Stromal cell of bone marrow (primary cell): ENCODE results near the gene CSTPP1.

ENCODE experiments used
- DNase-seq: peaks from one replicate; pipeline ENCODE4 v3.0.0-alpha.2; 2012; ENCODE audit warnings: low read depth

Gene CSTPP1

GRCh38 chr11:47136327-47136726 lies 199.8 kb downstream of the CSTPP1 start:
- DNase-seq = peak; percentile 24

DNA sequence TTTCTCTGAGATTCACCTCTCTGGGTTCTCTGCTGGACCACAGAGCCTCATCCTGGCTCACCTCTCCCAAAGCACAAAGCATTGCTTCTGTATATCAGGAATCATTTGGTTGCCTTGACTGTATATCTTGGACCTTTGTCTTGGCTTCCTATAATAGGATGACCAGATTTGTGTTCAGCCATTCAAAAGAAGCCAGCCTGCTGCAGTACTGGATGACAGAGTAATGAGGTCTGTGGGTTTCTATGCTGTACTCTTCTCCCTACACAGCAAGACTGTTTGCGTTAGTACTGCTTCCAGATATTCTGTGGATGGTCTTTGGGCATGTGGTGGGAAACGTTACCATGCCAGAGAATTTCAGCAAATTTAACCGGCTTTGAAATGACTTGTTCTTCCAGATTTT lies 200.4 kb downstream of the CSTPP1 start:
- DNase-seq = no peak

DNA sequence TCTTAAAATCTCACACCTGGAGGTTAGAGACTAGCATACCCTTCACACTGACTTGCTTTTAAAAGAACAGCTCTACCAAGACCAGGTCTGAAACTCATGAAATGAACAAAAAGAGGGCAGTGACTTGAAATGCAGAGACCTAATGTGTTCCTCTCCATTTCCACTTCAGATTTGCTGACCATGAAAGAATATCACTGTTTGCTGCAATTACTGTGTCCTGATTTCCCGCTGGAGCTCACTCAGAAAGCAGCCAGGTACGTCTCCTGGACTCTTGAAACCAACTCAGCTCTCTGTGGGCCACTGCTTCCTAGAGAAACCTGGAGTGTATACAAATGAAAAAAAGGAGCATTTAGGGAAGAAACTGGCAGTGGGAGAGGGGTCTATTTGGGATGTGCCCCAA lies 200.9 kb downstream of the CSTPP1 start:
- no peak for DNase-seq

DNA sequence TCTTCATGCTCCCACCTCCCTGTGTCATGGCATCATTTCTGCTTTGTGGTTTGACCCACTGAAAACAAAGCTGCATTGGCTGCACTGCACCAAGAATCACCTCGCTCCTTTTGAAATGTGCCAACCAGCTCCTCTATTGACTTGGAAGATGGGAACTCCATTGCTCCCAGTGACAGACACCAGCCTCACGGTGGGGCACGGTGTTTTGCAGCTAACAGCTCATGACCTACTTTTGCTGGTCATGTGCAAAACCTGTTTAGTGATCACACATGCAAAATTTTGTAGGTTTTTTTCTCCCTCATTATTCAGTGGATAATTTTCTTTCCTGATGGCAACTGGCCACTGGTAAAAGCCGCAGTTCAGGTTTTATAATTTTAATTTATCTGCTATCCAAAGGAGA lies 203.3 kb downstream of the CSTPP1 start:
- no peak for DNase-seq

- DNase-seq = no peak
These were observed 206.8 kb downstream of the CSTPP1 start for GRCh38 chr11:47143322-47143721.

GRCh38 chr11:47144541-47144940 lies 208.0 kb downstream of the CSTPP1 start:
- DNase-seq = no peak

DNA sequence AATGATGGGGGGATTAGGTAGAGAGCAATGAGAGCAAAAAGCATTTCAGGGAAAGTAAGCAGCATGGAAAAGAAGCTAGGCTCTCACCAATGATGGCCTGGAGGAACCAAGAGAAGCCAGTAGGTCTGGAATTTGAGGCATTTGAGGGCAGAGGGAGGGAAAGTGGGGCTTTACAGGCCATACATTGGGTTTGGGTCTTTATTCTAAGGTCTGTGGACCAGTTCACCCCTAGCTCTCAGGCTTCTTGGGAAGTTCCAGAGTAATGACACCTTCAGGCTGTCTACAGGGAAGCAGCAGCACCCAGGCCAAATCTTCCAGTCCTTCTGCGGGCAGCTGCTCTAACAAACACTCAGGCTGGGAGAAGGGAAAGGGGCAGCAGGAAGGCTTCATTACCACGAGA lies 210.7 kb downstream of the CSTPP1 start:
- DNase-seq = no peak

GRCh38 chr11:47147681-47148080 lies 211.1 kb downstream of the CSTPP1 start:
- DNase-seq = no peak

GRCh38 chr11:47148270-47148669 lies 211.7 kb downstream of the CSTPP1 start:
- DNase-seq = no peak

DNA sequence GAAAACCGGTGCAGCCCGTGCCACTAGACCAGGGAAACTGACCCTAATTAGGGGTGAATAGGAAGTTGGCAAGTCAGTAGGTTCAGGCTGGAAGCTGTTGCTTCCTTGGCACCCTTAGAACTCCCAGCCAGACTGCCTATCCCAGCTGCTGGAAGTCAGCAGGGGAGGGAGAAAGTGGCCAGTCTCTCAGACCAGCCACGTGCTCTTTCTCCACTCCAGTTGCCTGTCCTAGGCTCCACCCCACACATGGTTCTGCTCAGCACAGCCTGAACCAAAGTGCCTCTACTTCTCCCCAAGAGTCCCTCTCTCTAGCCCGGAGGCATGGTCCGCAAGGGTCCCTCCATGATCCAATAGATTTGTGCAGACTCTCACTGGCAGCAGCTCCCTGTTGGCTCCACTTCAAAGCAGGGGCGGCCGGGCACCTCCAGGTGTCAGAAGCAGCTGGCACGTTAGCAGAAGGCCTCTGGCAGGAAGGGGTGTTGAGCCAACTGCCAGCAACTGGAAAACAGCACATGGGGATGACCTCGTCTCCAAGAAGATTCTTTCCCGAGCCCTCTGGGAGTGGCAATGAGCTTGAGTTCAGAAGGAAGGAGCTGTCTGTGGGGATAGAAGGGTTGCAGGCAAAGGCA lies 212.5 kb downstream of the CSTPP1 start:
- no peak for DNase-seq

DNA sequence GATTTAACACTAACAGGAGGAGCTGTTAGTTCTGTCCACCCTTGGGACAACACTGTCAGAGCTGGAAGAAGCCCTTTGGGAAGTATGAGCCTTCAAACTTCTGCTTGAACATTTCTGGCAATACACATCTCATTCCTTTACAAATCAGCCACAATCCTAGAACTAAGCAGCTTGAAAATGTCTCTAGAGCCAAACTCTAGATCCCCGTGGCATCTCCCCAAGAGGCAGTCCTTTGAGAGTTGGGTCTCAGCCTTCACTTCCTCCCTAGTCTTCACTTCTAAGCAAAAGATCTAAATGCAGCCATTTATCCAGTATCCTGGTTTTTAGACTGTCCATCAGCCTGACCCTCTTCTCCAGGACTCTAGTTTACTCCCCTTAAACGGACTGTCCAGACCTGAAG lies 213.2 kb downstream of the CSTPP1 start:
- no peak for DNase-seq

DNA sequence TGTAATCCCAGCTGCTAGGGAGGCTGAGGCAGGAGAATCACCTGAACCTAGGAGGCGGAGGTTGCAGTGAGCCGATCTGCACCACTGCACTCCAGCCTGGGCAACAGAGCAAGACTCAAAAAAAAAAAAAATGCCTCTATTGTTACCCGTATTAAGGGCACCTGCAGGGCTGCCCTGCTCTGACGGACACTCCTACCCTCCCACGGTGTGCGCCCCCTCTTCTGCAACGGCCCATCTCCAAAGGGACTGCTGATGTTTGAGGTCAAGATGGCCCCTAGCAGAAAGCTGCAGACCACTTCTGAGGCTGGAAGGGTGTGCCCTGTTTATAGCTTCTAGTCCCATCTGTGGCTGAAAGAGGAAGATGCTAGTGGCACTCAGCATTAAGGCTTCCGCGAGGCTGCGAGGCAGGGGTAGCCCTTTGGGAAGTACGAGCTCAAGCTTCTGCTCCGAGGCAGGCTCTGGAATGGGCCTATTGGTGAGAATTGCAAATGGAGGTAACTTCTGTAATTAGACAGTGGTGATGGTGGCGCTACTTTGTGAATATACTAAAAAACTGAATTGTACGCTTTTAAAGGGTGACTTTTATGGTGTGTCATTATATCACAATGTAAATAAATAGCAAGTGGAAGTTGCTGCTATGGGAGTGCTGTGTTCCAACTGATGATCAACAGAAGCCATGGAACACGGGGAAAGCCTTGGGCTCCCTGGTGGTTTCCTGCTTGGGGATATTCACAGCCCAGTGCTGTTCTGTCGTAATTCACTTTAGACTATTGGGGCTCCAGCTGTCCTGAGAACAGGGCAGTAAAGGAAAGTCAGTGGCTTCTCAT lies 215.8 kb downstream of the CSTPP1 start:
- no peak for DNase-seq

GRCh38 chr11:47152953-47153950 lies 216.7 kb downstream of the CSTPP1 start:
- peak; percentile 63 for DNase-seq

GRCh38 chr11:47154616-47155570 lies 218.3 kb downstream of the CSTPP1 start:
- no peak for DNase-seq

DNA sequence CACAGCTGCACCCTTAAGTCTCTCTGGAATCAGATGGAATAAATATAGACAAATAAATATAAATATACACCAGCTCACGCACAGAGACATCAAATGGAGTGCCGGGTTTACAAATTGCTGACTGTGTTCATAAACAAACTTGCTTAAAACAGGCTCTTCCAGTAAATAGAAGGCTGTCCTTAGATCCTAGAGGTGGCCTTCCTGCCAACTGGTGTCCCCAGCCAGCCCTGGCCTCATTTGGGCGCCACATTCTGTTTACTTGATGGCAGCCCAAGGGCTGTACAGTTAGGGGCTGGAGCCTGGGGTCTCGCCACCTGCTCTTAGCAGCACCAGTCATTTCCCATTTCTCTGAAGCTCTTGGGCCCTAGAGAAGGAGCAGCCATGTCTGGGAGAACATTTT lies 219.3 kb downstream of the CSTPP1 start:
- DNase-seq = no peak

GRCh38 chr11:47156333-47156732 lies 219.8 kb downstream of the CSTPP1 start:
- no peak for DNase-seq

GRCh38 chr11:47156951-47157350 lies 220.4 kb downstream of the CSTPP1 start:
- no peak for DNase-seq

- DNase-seq = no peak
These were observed 221.2 kb downstream of the CSTPP1 start for GRCh38 chr11:47157805-47158204.

DNA sequence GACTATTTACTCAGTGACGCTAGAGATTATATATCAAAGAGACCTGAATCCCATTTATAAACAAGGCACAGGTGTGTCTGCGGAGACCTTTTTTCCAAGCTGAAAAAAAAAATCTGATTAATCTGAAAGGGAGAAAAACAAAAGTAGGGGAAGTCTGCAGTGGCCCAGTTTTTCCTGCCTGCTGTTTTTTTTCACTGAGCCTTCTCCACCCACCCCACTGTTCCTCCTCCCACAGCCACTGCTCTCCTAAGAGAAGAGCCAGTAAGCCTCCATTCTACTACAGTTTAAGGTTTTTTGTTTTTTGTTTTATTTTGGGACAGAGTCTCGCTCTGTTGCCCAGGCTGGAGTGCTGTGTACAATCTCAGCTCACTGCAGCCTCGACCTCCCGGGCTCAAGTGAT lies 221.7 kb downstream of the CSTPP1 start:
- DNase-seq = no peak

- DNase-seq = no peak
These were observed 224.2 kb downstream of the CSTPP1 start for GRCh38 chr11:47160753-47161133.

DNA sequence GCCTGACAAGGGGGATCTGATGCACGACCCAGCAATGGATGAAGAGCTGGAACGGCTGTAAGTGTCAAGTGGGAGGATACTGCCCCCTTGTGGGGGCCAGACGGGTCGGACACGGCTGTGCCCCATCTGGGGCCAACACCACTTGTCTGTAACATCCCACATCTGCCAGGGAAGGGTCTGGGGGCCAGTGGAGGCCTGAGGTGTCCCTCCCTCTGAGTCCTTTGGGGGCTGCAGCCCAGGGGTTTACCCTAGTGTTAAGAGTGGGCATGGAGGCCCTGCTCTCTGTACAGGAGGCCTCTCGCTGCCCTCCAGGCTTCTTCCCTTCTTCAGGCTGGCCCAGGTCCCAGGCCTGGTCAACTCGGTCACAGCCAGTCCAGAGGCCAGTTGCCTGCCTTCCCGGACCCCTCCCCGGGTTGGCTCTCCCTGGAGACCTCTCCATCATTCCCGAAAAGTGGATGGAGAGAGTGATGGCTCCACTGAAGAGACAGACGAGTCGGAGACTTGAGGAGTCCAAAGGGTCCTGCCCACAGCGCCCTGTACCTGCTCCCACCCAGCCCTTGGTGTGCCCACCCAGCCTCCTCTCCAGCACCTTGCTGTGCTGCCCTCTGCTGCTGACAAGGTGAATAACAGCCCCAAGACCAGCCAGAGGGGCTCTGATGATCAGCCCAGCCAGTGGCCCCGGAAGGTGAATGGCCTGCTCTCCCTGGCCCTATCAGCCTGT lies 224.7 kb downstream of the CSTPP1 start:
- DNase-seq = no peak
